NCI-H1417 treated with DMSO at 0.1 percent for 48 hours (cell line): Measurements from ENCODE around the gene PEX12.
"Not testable (repeated sequence)": the region's sequence is repeated elsewhere in the genome, so short reads cannot be mapped to it uniquely, and the experiment has no call there.

Experiments used
- DNase-seq: peaks from one replicate; lab custom pipeline; 2025; lab: John Stamatoyannopoulos, UW

Gene PEX12

GRCh38 chr17:35578197-35578928 lies at the start of gene PEX12:
Gene PEX12 (minus strand): TSS chr17:35578571. CDS start chr17:35578021, 550 bp downstream.
- DNase-seq = peak; percentile 65

- no peak for DNase-seq
Measured at GRCh38 chr17:35627417-35627816, 49.0 kb upstream of the PEX12 start.

DNA sequence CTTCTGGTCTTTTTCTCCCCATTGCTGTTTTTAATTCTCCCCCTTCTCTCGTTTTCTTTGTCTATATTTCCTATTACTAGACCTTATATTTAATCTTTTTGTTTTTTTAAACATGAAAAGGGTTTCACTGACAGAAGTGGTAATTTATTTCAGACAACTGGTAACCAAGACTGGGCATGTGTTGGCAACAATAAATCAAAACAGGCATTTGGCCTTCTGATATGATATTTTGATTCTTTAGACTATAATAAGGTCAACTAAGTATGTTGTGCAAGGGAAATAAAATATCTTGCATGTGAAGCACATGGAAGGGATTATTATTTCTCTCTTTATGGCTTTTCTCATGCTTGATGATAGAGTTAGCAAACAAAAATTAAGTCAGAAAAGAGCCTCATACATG lies 43.4 kb upstream of the PEX12 start:
- DNase-seq = no peak

DNA sequence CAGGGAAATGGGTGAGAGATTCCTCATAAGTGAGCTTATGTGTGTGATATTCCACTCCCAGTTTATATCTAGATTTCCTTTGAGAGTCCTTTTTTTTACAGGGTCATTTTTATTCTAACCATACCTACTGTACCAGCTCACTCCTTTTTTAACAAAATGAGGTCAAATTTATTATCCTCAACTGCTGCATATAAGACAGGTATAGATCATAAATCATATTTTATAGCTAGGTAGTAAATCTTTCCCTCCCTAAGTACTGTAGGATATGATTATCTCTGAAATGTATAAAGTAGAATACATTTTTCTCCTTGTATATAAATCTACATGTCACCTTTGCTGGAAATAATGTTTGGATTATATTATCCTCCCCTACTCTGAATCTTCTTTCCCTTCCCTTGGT lies 40.3 kb upstream of the PEX12 start:
- DNase-seq = no peak

- DNase-seq = no peak
Measured at GRCh38 chr17:35617505-35617904, 39.1 kb upstream of the PEX12 start.

DNA sequence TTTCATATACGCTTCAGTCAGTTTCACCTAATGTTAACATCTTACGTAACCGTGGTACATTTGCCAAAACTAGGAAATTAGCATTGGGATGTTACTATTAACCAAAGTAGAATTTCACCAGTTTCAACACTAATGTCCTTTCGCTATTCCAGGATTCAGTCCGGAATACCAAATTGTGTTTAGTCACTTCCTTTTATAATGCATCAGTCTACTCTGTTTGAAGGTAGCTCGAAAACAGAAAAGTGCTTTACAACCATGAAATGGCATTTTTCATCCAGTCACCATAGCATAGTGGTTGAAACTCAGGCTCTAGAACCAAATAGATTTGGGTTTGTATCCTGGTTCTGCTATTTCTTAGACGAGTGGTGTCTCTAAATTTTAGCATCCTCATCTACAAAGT lies 38.2 kb upstream of the PEX12 start:
- no peak for DNase-seq

- DNase-seq = no peak
Measured at GRCh38 chr17:35614810-35615209, 36.4 kb upstream of the PEX12 start.

- no peak for DNase-seq
Measured at GRCh38 chr17:35612924-35613521, 34.7 kb upstream of the PEX12 start.

GRCh38 chr17:35610746-35611145 lies 32.4 kb upstream of the PEX12 start:
- DNase-seq = not testable (repeated sequence)

GRCh38 chr17:35609831-35610230 lies 31.5 kb upstream of the PEX12 start:
- no peak for DNase-seq

DNA sequence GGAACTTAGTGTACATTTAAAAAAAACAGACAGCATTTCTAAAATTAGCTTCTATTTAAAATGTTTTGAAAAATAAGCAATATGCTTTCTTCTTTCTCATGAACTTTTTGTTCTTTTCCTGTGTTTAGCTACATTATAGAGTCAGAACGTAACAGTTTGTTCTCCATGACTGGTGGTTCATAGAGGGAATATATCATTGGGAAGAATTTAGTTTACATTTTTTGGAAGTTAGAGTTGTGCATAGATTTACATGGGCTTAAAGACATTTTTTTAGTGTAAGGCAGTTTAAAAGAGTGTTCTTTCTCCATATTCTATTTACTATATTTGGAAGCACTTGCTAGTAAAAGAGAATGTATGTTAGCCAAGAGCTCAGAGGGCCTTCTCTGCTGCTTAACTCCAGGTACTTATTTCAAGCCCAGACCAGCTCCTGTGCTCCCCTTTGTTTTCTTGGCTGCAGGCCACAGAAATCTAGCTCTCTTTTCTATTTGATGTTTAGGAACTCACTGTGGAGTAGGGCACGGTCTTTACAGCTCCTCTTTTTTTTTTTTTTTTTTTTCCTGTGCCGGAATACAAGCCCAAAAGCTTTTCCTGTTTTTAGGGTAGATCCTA lies 29.0 kb upstream of the PEX12 start:
- no peak for DNase-seq

GRCh38 chr17:35605678-35606077 lies 27.3 kb upstream of the PEX12 start:
- DNase-seq = no peak

DNA sequence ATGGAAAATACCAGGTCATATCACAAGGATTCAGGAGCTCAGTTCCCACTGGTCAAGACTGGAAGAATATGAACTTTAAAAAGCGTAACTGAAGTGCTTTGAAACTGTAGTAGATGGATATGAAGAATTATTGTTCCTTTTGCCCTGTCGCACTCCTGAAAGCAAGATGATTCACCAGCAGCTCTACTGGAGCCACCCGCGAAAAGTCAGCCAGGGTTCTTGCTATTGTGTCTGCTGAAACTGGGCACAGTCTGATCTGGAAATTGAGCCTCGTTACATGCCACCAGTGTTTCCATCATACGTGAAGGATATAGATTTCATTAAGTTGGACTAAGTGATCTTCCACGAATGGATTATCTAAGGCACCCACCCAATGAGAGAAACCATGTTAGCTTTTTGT lies 25.3 kb upstream of the PEX12 start:
- DNase-seq = no peak

- no peak for DNase-seq
Measured at GRCh38 chr17:35597604-35598003, 19.2 kb upstream of the PEX12 start.

GRCh38 chr17:35596530-35597233 lies 18.3 kb upstream of the PEX12 start:
- DNase-seq = no peak

DNA sequence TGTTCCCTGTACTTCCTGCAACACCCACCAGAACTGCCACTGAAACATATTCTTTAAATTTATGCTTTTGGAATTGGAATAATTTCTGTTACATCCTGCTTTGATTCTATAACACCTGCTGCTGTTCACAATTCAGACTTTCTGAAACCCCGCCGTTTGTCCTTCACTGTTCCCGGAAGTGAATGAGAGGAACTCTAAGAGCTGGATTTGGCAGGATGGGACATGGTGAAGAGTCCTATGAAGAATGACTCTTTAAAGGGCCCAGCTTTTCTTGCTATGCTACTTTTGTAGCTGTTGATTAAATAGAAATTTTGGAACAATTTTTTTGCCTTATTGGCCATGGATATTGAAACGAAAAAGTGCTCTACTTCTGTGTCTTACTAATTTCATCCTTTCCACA lies 17.7 kb upstream of the PEX12 start:
- DNase-seq = no peak

DNA sequence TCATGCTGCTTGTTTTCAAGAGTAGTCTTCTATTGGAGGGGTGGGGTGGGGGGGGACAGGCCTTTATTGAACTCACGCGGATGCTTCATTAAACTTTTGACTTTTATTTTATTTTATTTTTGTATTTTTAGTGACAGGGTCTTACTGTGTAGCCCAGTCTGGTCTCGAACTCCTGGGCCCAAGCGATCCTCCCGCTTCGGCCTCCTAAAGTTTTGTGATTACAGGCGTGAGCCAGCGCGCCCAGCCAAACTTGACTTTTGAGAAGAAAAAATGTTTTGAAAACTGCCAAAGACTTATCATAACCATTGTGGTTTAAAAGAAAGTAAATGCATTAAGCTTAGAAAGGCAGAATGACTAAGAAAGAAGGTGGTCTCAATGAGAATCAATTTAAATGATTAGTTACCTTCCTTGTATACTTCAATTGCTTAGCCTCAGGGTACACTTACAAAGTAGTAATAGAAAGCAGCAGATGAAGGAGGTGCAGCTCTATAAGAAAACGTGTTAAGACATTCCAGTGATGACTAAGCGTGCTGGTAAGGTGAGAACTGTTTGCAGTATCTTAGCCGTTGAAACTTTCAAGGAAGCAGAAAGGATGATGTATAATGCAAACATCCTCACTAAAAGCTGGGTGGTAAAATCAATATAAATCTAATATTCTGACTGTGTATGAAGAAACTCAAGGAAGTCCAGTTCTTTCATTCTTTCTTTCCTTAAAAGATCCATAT lies 10.0 kb upstream of the PEX12 start:
- no peak for DNase-seq

GRCh38 chr17:35587074-35587961 lies 8.9 kb upstream of the PEX12 start, which contains the start of gene AP2B1:
Gene AP2B1 (plus strand): TSS chr17:35587322. CDS start chr17:35594031, 6,709 bp downstream.
- DNase-seq = peak; percentile 83

DNA sequence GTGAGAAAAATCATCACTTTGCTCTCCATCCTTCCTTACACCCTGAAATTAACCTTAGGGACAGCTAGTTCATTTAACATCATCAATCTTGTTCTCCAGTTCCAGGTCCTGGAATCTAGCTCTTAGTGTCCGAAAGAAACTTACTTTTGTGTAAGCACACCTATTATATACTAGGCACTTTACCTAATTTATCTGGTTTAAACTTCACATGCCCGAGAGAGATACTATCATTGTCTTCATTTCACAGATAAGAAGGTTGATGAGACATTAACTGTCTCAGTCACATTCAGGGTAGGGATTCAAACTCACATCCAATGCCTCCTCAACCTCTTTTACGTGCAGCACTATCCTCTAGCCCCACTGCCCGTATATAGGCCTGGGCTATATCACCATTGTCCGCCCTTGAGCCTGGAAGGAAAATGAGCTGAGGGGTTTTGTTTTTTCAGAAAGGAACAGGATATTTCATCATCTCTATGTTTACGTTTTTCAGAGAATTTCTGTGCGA lies 8.2 kb upstream of the PEX12 start:
- no peak for DNase-seq

GRCh38 chr17:35584061-35584460 lies 5.7 kb upstream of the PEX12 start:
- no peak for DNase-seq

- no peak for DNase-seq
Measured at GRCh38 chr17:35578929-35579432, 610 bp upstream of the PEX12 start.
